ENCODE results near the gene CACNA1A. TPM values are rescaled to one million over a fixed set of nuclear protein-coding genes. Genes with fewer than 3 reads are reported as not detected.

CACNA1A gene
- total and polyA plus RNA-seq, 2 of the 13 experiments (the other 11 are each of a cell fraction or from before 2014, with no cell fraction given), result not detected

DNA sequence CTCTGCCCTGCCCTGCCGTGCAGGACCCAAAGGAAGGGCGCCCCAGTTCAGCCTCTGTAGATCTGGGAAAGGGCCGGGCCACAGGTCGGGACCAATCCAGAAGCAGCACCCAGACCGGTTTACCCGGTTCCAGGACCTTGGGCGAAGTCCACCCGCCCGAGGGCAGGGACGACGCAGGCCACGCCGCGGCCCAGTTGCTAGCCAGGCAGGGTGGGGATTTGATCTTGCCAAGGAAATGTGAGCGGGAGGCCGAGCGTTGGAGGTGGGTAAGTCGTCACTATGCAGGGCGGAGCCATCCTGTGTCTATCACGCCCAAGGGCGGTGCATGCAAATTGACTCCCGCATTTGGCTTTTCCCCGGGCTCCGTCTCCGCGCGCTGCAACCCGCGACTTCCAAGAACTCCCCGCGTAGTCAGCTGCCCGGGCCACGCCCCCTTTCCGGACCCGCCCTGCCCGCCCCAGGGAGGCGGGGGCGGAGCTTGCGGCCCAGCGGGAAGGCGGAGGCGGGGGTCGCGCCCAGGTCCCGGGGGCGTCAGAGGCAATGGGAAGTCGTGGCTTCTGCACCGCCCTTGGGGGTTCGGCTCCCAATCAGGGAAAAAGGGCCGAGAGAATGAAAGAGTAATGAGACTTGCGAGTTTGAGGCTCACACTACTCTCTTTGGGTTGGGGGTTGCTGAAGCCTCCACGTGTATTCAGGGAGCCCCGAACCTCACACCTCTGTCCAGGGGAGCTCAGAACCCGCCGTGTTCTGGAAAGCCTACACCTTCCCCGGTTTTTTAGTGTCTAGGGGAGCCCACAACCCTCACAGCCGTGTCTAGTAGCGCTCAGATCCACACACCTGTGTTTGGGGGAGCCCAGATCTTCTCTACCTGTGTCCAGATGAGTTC, 343.3 kb downstream of the CACNA1A start (continued):
- TF ChIP-seq HDAC2 (CRISPR knock-in tag; IDR thresholded peaks at IDR 0.05), result peak; percentile 83
- TF ChIP-seq HNRNPH1 (optimal IDR thresholded peaks at IDR 0.05; ENCODE audit: low read depth, low read length), result no peak
- 0 out of 2 replicates have a peak, but pooled peaks have one; percentile 48 for TF ChIP-seq ZBTB1 (CRISPR knock-in tag; IDR thresholded peaks at IDR 0.05; ENCODE audit: borderline replicate concordance)
- TF ChIP-seq ZNF496 (CRISPR knock-in tag; IDR thresholded peaks at IDR 0.05; ENCODE audit: insufficient replicate concordance), result no peak
- no peak for TF ChIP-seq ZBTB42 (CRISPR knock-in tag; IDR thresholded peaks at IDR 0.05)
- TF ChIP-seq TBP (CRISPR knock-in tag; IDR thresholded peaks at IDR 0.05), result no peak
- TF ChIP-seq NR0B2 (CRISPR knock-in tag; IDR thresholded peaks at IDR 0.05), result peak; percentile 50; the same call in 1 of the 2 replicates
- peak; percentile 92 for TF ChIP-seq ZNF605 (CRISPR knock-in tag; IDR thresholded peaks at IDR 0.05)
- TF ChIP-seq, protein P1, sequence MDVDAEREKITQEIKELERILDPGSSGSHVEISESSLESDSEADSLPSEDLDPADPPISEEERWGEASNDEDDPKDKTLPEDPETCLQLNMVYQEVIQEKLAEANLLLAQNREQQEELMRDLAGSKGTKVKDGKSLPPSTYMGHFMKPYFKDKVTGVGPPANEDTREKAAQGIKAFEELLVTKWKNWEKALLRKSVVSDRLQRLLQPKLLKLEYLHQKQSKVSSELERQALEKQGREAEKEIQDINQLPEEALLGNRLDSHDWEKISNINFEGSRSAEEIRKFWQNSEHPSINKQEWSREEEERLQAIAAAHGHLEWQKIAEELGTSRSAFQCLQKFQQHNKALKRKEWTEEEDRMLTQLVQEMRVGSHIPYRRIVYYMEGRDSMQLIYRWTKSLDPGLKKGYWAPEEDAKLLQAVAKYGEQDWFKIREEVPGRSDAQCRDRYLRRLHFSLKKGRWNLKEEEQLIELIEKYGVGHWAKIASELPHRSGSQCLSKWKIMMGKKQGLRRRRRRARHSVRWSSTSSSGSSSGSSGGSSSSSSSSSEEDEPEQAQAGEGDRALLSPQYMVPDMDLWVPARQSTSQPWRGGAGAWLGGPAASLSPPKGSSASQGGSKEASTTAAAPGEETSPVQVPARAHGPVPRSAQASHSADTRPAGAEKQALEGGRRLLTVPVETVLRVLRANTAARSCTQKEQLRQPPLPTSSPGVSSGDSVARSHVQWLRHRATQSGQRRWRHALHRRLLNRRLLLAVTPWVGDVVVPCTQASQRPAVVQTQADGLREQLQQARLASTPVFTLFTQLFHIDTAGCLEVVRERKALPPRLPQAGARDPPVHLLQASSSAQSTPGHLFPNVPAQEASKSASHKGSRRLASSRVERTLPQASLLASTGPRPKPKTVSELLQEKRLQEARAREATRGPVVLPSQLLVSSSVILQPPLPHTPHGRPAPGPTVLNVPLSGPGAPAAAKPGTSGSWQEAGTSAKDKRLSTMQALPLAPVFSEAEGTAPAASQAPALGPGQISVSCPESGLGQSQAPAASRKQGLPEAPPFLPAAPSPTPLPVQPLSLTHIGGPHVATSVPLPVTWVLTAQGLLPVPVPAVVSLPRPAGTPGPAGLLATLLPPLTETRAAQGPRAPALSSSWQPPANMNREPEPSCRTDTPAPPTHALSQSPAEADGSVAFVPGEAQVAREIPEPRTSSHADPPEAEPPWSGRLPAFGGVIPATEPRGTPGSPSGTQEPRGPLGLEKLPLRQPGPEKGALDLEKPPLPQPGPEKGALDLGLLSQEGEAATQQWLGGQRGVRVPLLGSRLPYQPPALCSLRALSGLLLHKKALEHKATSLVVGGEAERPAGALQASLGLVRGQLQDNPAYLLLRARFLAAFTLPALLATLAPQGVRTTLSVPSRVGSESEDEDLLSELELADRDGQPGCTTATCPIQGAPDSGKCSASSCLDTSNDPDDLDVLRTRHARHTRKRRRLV (CRISPR knock-in tag; IDR thresholded peaks at IDR 0.05), result peak; percentile 92
- TF ChIP-seq ZNF660 (CRISPR knock-in tag; IDR thresholded peaks at IDR 0.05; ENCODE audit: borderline replicate concordance, low read depth), result no peak
- peak; percentile 91; the same call in 1 of the 2 replicates for TF ChIP-seq ZNF549 (CRISPR knock-in tag; IDR thresholded peaks at IDR 0.05)
- TF ChIP-seq, protein P2, sequence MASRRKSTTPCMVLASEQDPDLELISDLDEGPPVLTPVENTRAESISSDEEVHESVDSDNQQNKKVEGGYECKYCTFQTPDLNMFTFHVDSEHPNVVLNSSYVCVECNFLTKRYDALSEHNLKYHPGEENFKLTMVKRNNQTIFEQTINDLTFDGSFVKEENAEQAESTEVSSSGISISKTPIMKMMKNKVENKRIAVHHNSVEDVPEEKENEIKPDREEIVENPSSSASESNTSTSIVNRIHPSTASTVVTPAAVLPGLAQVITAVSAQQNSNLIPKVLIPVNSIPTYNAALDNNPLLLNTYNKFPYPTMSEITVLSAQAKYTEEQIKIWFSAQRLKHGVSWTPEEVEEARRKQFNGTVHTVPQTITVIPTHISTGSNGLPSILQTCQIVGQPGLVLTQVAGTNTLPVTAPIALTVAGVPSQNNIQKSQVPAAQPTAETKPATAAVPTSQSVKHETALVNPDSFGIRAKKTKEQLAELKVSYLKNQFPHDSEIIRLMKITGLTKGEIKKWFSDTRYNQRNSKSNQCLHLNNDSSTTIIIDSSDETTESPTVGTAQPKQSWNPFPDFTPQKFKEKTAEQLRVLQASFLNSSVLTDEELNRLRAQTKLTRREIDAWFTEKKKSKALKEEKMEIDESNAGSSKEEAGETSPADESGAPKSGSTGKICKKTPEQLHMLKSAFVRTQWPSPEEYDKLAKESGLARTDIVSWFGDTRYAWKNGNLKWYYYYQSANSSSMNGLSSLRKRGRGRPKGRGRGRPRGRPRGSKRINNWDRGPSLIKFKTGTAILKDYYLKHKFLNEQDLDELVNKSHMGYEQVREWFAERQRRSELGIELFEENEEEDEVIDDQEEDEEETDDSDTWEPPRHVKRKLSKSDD (CRISPR knock-in tag; IDR thresholded peaks at IDR 0.05; ENCODE audit: low read depth), result 0 out of 2 replicates have a peak, but pooled peaks have one; percentile 80
- peak; percentile 65; the same call in 1 of the 2 replicates for TF ChIP-seq PRDM15 (CRISPR knock-in tag; IDR thresholded peaks at IDR 0.05)
- TF ChIP-seq ZNF501 (CRISPR knock-in tag; IDR thresholded peaks at IDR 0.05), result peak; percentile 85; the same call in 1 of the 2 replicates
- TF ChIP-seq MAFG (CRISPR knock-in tag; IDR thresholded peaks at IDR 0.05), result no peak
- TF ChIP-seq ZNF335 (CRISPR knock-in tag; IDR thresholded peaks at IDR 0.05), result peak; percentile 43; the same call in 1 of the 2 replicates

Measured in HepG2 (cell line).